Tibial nerve (tissue), 4 donors: ENCODE measurements around the gene RARG. TPM values are rescaled to one million over a fixed set of nuclear protein-coding genes. Genes with fewer than 3 reads are reported as not detected.

Experiments used
- DNase-seq, 2 donors: peaks; one replicate each; pipeline ENCODE4 v3.0.0-alpha.2; 2019; ENCODE audit warnings: low spot score in 2 of 2
- H3K27ac ChIP-seq, 4 donors: fragments of 200-600 bp; sonication (generic) in 3 of 4; one replicate each; pipeline ENCODE4 v1.5.1; 2017 to 2019; ENCODE audit warnings: mild to moderate bottlenecking in 1 of 4
- H3K27me3 ChIP-seq, 2 donors: fragments of 200-600 bp; sonication (generic) in 1 of 2; one replicate each; pipeline versions ENCODE4 v1.5.1 to v1.6.0; 2017 to 2019
- H3K36me3 ChIP-seq, 3 donors: fragments of 200-600 bp; sonication (generic); one replicate each; pipeline ENCODE4 v1.5.1; 2018 to 2019
- H3K4me1 ChIP-seq, 4 donors: fragments of 200-600 bp; sonication (generic) in 3 of 4; one replicate each; pipeline ENCODE4 v1.5.1; 2017 to 2019
- H3K4me3 ChIP-seq, 4 donors: fragments of 200-600 bp; sonication (generic) in 3 of 4; one replicate each; pipeline ENCODE4 v1.5.1; 2017 to 2019; ENCODE audit warnings: mild to moderate bottlenecking in 1 of 4, moderate library complexity in 1 of 4
- H3K9me3 ChIP-seq, 4 donors: fragments of 200-600 bp; sonication (generic) in 3 of 4; one replicate each; pipeline ENCODE4 v1.5.1; 2017 to 2019
- CTCF ChIP-seq, 5 experiments: fragments of 200-600 bp in 3 of 5; fragments of 450-650 bp in 2 of 5; sonication (generic) in 3 of 5; IDR thresholded peaks; one replicate each; pipeline ENCODE4 v1.5.1; 2016 to 2019; ENCODE audit warnings: antibody characterized with exemption in 5 of 5, mild to moderate bottlenecking in 3 of 5, moderate library complexity in 2 of 5
- EP300 ChIP-seq, 2 donors: sonication (generic); formaldehyde crosslinking; IDR thresholded peaks; one replicate each; pipeline ENCODE4 v1.6.1; 2017; ENCODE audit warnings: antibody characterized with exemption in 2 of 2, mild to moderate bottlenecking in 1 of 2
- POLR2A ChIP-seq, 2 donors: fragments of 450-650 bp; IDR thresholded peaks; one replicate each; pipeline ENCODE4 v1.6.1; 2017; ENCODE audit warnings: antibody characterized with exemption in 2 of 2, mild to moderate bottlenecking in 2 of 2, moderate library complexity in 2 of 2
- WGBS, 2 donors: methylation state at CpG; one replicate each; pipeline ENCODE4 v1.1.5; 2018; 5-methylcytosine and 5-hydroxymethylcytosine counted together
- total RNA-seq, 4 donors: library from RNA; depleted of rRNA; stranded (reverse); fragments of >200 nt; gene quantifications; one replicate each; pipeline ENCODE4 v1.1.0, GENCODE V29; 2016

RARG gene
- total RNA-seq, 4 donors from 2014 or later: 28.0 to 32.3 (median 31.4) TPM

- WGBS, 2 donors: 36 to 42% methylated on average over 1 of the region's 1 CpG
- H3K9me3 ChIP-seq: no peaks in the 10 kb centered on the region
- H3K4me3 ChIP-seq: no peak overlapping the region
- H3K4me1 ChIP-seq: peaks cover 0 to 3% (median 0%) of the 10 kb centered on the region in 4 donors
- no peak for DNase-seq
- TF ChIP-seq CTCF (IDR thresholded peaks at IDR 0.05): no peak
- TF ChIP-seq EP300 (IDR thresholded peaks at IDR 0.05): no peak
- TF ChIP-seq POLR2A (IDR thresholded peaks at IDR 0.05): no peak
- H3K27me3 ChIP-seq: peaks cover 0 to 8% of the 10 kb centered on the region in 2 donors
- no peaks in the 10 kb centered on the region for H3K36me3 ChIP-seq
- peak overlapping the region in 3 of 4 donors; percentile 26 to 73 (median 49) for H3K27ac ChIP-seq
Observed at GRCh38 chr12:53244337-53244736, 12.3 kb upstream of the RARG start.

- H3K4me1 ChIP-seq: peaks cover 0 to 3% (median 0%) of the 10 kb centered on the region in 4 donors
- no peaks in the 10 kb centered on the region for H3K9me3 ChIP-seq
- DNase-seq: no peak
- TF ChIP-seq POLR2A (IDR thresholded peaks at IDR 0.05): no peak
- no peak for TF ChIP-seq CTCF (IDR thresholded peaks at IDR 0.05)
- TF ChIP-seq EP300 (IDR thresholded peaks at IDR 0.05): no peak
- H3K27me3 ChIP-seq: peaks cover 0 to 8% of the 10 kb centered on the region in 2 donors
- no peak overlapping the region for H3K4me3 ChIP-seq
- 62 to 65% methylated on average over 11 of the region's 11 CpGs for WGBS, 2 donors
- no peaks in the 10 kb centered on the region for H3K36me3 ChIP-seq
- no peak overlapping the region for H3K27ac ChIP-seq
Observed at GRCh38 chr12:53241623-53242412, 9.8 kb upstream of the RARG start.

- WGBS, 2 donors: 84 to 88% methylated on average over 10 of the region's 10 CpGs
- no peaks in the 10 kb centered on the region for H3K36me3 ChIP-seq
- peaks cover 0 to 5% (median 3%) of the 10 kb centered on the region in 4 donors for H3K4me1 ChIP-seq
- no peak for DNase-seq
- no peak overlapping the region for H3K4me3 ChIP-seq
- peaks cover 0 to 8% of the 10 kb centered on the region in 2 donors for H3K27me3 ChIP-seq
- no peaks in the 10 kb centered on the region for H3K9me3 ChIP-seq
- no peak for TF ChIP-seq POLR2A (IDR thresholded peaks at IDR 0.05)
- no peak for TF ChIP-seq EP300 (IDR thresholded peaks at IDR 0.05)
- no peak for TF ChIP-seq CTCF (IDR thresholded peaks at IDR 0.05)
- no peak overlapping the region for H3K27ac ChIP-seq
Observed at GRCh38 chr12:53239643-53240258, 7.7 kb upstream of the RARG start.

GRCh38 chr12:53236443-53237111 is 4.6 kb upstream of the RARG start:
- TF ChIP-seq CTCF (IDR thresholded peaks at IDR 0.05) (no peak), POLR2A (IDR thresholded peaks at IDR 0.05) (no peak), EP300 (IDR thresholded peaks at IDR 0.05) (no peak)
- WGBS, 2 donors: 86 to 91% methylated on average over 1 of the region's 1 CpG
- Histone ChIP-seq H3K27me3 (no peaks in the 10 kb centered on the region), H3K9me3 (no peaks in the 10 kb centered on the region), H3K27ac (no peak overlapping the region), H3K4me1 (peaks cover 0 to 35% (median 26%) of the 10 kb centered on the region in 4 donors), H3K36me3 (no peaks in the 10 kb centered on the region), H3K4me3 (no peak overlapping the region)
- DNase-seq: no peak
